Breast epithelium (tissue), 3 donors: ENCODE results near the gene NEMP1.

Experiments used
- POLR2A ChIP-seq: fragments of 450-650 bp; IDR thresholded peaks from one replicate; pipeline ENCODE4 v1.6.1; 2016; ENCODE audit warnings: antibody characterized with exemption, mild to moderate bottlenecking, moderate library complexity
- POLR2AphosphoS5 ChIP-seq, 3 donors: sonication (generic); formaldehyde crosslinking; IDR thresholded peaks; one replicate each; pipeline ENCODE4 v1.6.1; 2017; ENCODE audit warnings: antibody characterized with exemption in 3 of 3
- TF ChIP-seq, protein P1 (sequence below), 3 donors: fragments of 450-650 bp; IDR thresholded peaks; one replicate each; pipeline ENCODE4 v1.5.1; 2016 to 2017; ENCODE audit warnings: antibody characterized with exemption in 3 of 3, mild to moderate bottlenecking in 3 of 3, moderate library complexity in 3 of 3

GRCh38 chr12:57031789-57032188, 46.8 kb downstream of the NEMP1 start:
- TF ChIP-seq, protein P1, sequence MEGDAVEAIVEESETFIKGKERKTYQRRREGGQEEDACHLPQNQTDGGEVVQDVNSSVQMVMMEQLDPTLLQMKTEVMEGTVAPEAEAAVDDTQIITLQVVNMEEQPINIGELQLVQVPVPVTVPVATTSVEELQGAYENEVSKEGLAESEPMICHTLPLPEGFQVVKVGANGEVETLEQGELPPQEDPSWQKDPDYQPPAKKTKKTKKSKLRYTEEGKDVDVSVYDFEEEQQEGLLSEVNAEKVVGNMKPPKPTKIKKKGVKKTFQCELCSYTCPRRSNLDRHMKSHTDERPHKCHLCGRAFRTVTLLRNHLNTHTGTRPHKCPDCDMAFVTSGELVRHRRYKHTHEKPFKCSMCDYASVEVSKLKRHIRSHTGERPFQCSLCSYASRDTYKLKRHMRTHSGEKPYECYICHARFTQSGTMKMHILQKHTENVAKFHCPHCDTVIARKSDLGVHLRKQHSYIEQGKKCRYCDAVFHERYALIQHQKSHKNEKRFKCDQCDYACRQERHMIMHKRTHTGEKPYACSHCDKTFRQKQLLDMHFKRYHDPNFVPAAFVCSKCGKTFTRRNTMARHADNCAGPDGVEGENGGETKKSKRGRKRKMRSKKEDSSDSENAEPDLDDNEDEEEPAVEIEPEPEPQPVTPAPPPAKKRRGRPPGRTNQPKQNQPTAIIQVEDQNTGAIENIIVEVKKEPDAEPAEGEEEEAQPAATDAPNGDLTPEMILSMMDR (IDR thresholded peaks at IDR 0.05) = no peak
- TF ChIP-seq POLR2A (no peak), POLR2AphosphoS5 (IDR thresholded peaks at IDR 0.05) (no peak)
